ENCODE data around the gene CDH4.

GRCh38 chr20:61656198-61656597 is 404.1 kb downstream of the CDH4 start:
- TF ChIP-seq CTCF (IDR thresholded peaks at IDR 0.05) (no peak), POLR2A (IDR thresholded peaks at IDR 0.05) (no peak), POLR2AphosphoS5 (IDR thresholded peaks at IDR 0.05) (no peak)

All from prostate gland (tissue), 2 donors.